ENCODE measurements around the gene ECI2. TPM values are rescaled to one million over a fixed set of nuclear protein-coding genes. Genes with fewer than 3 reads are reported as not detected.

The ECI2 gene
- total and polyA plus RNA-seq, 2 experiments from 2014 or later, result 63.7 to 102 TPM

DNA sequence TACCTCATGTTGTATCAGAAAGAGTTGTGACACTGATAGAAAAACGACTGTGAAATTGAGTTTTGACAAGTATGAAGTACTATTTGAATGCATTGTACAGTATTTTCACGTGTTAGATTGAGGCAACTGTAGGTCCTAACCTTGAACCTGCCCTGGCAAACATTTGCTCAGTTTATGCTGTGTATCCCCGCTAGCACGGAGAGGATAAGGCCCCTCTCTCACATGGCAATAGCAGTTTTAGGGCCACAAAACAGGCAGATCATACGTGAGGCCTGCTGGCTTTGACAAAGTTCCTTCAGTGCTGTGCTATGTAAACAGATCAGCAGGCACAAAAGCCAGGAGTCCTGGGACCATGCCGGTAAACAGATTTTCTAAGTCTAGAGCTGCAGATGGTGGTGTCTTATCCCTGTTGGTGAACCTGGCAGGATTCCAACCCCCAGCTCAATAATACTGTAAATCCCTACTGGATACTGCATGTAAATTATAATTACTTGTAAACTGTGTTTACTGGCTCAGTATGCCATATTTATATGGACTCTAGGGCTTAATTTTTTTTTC, 32.6 kb downstream of the ECI2 start:
- Histone ChIP-seq H3K27ac (ENCODE audit: low read depth) (no peak overlapping the region), H3K27me3 (ENCODE audit: insufficient read depth) (no peaks in the 10 kb centered on the region), H3K79me2 (replicated peaks; ENCODE audit: insufficient read depth) (no peaks in the 10 kb centered on the region), H3K9me2 (ENCODE audit: insufficient read depth) (0 out of 2 replicates have a peak, but pooled peaks cover 6% of the 10 kb centered on the region), H3K4me3 (no peak overlapping the region), H3F3A (replicated peaks; ENCODE audit: low read depth) (no peaks in the 10 kb centered on the region), H2AFZ (peak overlapping the region; percentile 53; the same call in 1 of the 2 replicates), H4K20me1 (replicated peaks; ENCODE audit: insufficient read depth) (no peaks in the 10 kb centered on the region), H3K4me2 (no peak overlapping the region), H3K36me3 (ENCODE audit: insufficient read depth) (no peaks in the 10 kb centered on the region), H3K4me1 (ENCODE audit: insufficient read depth) (no peaks in the 10 kb centered on the region)
- no peak for DNase-seq (ENCODE audit: low spot score)
- Mint-ChIP-seq H3K9me3 (no peaks in the 10 kb centered on the region), H3K27ac (no peak overlapping the region), H3K36me3 (ENCODE audit: low read depth) (no peaks in the 10 kb centered on the region), H3K4me3 (no peak overlapping the region), H3K27me3 (ENCODE audit: insufficient read depth, low read depth, poor library complexity) (no peaks in the 10 kb centered on the region), H3K4me1 (no peaks in the 10 kb centered on the region; the same call in 2 of the 3 replicates)
- TF ChIP-seq POLR2AphosphoS5 (IDR thresholded peaks at IDR 0.05; ENCODE audit: low read depth) (no peak), JUNB (IDR thresholded peaks at IDR 0.05; ENCODE audit: unreplicated experiment) (no peak), ZNF331 (CRISPR knock-in tag; IDR thresholded peaks at IDR 0.05; ENCODE audit: low read depth) (no peak), EZH2phosphoT487 (IDR thresholded peaks at IDR 0.05; ENCODE audit: unreplicated experiment) (no peak), EZH2 (IDR thresholded peaks at IDR 0.05; ENCODE audit: low read depth, unreplicated experiment) (no peak), STAT1 (IDR thresholded peaks at IDR 0.05; ENCODE audit: unreplicated experiment) (no peak), CREB1 (CRISPR knock-in tag; IDR thresholded peaks at IDR 0.05; ENCODE audit: low read depth) (no peak), NANOG (IDR thresholded peaks at IDR 0.05; ENCODE audit: borderline replicate concordance) (no peak), ZNF114 (CRISPR knock-in tag; IDR thresholded peaks at IDR 0.05) (no peak)
- TF ChIP-seq, protein P1, sequence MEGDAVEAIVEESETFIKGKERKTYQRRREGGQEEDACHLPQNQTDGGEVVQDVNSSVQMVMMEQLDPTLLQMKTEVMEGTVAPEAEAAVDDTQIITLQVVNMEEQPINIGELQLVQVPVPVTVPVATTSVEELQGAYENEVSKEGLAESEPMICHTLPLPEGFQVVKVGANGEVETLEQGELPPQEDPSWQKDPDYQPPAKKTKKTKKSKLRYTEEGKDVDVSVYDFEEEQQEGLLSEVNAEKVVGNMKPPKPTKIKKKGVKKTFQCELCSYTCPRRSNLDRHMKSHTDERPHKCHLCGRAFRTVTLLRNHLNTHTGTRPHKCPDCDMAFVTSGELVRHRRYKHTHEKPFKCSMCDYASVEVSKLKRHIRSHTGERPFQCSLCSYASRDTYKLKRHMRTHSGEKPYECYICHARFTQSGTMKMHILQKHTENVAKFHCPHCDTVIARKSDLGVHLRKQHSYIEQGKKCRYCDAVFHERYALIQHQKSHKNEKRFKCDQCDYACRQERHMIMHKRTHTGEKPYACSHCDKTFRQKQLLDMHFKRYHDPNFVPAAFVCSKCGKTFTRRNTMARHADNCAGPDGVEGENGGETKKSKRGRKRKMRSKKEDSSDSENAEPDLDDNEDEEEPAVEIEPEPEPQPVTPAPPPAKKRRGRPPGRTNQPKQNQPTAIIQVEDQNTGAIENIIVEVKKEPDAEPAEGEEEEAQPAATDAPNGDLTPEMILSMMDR (conservative IDR thresholded peaks at IDR 0.05; ENCODE audit: low read depth in 2 of 2), result no peak
- TF ChIP-seq, protein P2, sequence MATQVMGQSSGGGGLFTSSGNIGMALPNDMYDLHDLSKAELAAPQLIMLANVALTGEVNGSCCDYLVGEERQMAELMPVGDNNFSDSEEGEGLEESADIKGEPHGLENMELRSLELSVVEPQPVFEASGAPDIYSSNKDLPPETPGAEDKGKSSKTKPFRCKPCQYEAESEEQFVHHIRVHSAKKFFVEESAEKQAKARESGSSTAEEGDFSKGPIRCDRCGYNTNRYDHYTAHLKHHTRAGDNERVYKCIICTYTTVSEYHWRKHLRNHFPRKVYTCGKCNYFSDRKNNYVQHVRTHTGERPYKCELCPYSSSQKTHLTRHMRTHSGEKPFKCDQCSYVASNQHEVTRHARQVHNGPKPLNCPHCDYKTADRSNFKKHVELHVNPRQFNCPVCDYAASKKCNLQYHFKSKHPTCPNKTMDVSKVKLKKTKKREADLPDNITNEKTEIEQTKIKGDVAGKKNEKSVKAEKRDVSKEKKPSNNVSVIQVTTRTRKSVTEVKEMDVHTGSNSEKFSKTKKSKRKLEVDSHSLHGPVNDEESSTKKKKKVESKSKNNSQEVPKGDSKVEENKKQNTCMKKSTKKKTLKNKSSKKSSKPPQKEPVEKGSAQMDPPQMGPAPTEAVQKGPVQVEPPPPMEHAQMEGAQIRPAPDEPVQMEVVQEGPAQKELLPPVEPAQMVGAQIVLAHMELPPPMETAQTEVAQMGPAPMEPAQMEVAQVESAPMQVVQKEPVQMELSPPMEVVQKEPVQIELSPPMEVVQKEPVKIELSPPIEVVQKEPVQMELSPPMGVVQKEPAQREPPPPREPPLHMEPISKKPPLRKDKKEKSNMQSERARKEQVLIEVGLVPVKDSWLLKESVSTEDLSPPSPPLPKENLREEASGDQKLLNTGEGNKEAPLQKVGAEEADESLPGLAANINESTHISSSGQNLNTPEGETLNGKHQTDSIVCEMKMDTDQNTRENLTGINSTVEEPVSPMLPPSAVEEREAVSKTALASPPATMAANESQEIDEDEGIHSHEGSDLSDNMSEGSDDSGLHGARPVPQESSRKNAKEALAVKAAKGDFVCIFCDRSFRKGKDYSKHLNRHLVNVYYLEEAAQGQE (IDR thresholded peaks at IDR 0.05; ENCODE audit: unreplicated experiment), result no peak
- TF ChIP-seq, protein P3, sequence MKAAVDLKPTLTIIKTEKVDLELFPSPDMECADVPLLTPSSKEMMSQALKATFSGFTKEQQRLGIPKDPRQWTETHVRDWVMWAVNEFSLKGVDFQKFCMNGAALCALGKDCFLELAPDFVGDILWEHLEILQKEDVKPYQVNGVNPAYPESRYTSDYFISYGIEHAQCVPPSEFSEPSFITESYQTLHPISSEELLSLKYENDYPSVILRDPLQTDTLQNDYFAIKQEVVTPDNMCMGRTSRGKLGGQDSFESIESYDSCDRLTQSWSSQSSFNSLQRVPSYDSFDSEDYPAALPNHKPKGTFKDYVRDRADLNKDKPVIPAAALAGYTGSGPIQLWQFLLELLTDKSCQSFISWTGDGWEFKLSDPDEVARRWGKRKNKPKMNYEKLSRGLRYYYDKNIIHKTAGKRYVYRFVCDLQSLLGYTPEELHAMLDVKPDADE (IDR thresholded peaks at IDR 0.05), result no peak
- TF ChIP-seq, protein P4, sequence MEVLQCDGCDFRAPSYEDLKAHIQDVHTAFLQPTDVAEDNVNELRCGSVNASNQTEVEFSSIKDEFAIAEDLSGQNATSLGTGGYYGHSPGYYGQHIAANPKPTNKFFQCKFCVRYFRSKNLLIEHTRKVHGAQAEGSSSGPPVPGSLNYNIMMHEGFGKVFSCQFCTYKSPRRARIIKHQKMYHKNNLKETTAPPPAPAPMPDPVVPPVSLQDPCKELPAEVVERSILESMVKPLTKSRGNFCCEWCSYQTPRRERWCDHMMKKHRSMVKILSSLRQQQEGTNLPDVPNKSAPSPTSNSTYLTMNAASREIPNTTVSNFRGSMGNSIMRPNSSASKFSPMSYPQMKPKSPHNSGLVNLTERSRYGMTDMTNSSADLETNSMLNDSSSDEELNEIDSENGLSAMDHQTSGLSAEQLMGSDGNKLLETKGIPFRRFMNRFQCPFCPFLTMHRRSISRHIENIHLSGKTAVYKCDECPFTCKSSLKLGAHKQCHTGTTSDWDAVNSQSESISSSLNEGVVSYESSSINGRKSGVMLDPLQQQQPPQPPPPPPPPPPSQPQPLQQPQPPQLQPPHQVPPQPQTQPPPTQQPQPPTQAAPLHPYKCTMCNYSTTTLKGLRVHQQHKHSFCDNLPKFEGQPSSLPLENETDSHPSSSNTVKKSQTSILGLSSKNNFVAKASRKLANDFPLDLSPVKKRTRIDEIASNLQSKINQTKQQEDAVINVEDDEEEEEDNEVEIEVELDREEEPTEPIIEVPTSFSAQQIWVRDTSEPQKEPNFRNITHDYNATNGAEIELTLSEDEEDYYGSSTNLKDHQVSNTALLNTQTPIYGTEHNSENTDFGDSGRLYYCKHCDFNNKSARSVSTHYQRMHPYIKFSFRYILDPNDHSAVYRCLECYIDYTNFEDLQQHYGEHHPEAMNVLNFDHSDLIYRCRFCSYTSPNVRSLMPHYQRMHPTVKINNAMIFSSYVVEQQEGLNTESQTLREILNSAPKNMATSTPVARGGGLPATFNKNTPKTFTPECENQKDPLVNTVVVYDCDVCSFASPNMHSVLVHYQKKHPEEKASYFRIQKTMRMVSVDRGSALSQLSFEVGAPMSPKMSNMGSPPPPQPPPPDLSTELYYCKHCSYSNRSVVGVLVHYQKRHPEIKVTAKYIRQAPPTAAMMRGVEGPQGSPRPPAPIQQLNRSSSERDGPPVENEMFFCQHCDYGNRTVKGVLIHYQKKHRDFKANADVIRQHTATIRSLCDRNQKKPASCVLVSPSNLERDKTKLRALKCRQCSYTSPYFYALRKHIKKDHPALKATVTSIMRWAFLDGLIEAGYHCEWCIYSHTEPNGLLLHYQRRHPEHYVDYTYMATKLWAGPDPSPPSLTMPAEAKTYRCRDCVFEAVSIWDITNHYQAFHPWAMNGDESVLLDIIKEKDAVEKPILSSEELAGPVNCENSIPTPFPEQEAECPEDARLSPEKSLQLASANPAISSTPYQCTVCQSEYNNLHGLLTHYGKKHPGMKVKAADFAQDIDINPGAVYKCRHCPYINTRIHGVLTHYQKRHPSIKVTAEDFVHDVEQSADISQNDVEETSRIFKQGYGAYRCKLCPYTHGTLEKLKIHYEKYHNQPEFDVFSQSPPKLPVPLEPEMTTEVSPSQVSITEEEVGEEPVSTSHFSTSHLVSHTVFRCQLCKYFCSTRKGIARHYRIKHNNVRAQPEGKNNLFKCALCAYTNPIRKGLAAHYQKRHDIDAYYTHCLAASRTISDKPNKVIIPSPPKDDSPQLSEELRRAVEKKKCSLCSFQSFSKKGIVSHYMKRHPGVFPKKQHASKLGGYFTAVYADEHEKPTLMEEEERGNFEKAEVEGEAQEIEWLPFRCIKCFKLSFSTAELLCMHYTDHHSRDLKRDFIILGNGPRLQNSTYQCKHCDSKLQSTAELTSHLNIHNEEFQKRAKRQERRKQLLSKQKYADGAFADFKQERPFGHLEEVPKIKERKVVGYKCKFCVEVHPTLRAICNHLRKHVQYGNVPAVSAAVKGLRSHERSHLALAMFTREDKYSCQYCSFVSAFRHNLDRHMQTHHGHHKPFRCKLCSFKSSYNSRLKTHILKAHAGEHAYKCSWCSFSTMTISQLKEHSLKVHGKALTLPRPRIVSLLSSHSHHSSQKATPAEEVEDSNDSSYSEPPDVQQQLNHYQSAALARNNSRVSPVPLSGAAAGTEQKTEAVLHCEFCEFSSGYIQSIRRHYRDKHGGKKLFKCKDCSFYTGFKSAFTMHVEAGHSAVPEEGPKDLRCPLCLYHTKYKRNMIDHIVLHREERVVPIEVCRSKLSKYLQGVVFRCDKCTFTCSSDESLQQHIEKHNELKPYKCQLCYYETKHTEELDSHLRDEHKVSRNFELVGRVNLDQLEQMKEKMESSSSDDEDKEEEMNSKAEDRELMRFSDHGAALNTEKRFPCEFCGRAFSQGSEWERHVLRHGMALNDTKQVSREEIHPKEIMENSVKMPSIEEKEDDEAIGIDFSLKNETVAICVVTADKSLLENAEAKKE (CRISPR knock-in tag; IDR thresholded peaks at IDR 0.05), result no peak
- ATAC-seq, result peak; percentile 40; the same call in 1 of the 3 replicates

Data from GM23338 (cell line).